Panc1 (cell line): ENCODE measurements around the gene ZNF805. TPM values are rescaled to one million over a fixed set of nuclear protein-coding genes. Genes with fewer than 3 reads are reported as not detected.

Source experiments
- ATAC-seq: fragments of 200-7000 bp; cut with Tn5 transposase; 2 replicates; pipeline ENCODE4 v1.9.1; 2020; ENCODE audit warnings: mild to moderate bottlenecking, moderate library complexity
- BruUV-seq: library from RNA; stranded (reverse); fragments of 400-500 nt; replicated peaks from 2 replicates; lab custom pipeline; 2021; lab: Mats Ljungman, UMichigan
- CTCF ChIA-PET: fragments of 300-600 bp; sonication (Branson Sonifier 250); formaldehyde crosslinking; loops from one replicate; lab custom pipeline; 2022; ENCODE audit warnings: antibody characterized with exemption; lab: Charles Lee
- POLR2A ChIA-PET: fragments of 300-600 bp; sonication (Branson Sonifier 250); formaldehyde crosslinking; loops from one replicate; lab custom pipeline; 2022; ENCODE audit warnings: antibody characterized with exemption; lab: Charles Lee
- DNase-seq: peaks from one replicate; pipeline ENCODE4 v3.0.0-alpha.2; 2010; ENCODE audit warnings: low read depth, low spot score
- H3K27ac ChIP-seq: 2 replicates; pipeline ENCODE4 v1.5.1; 2011; ENCODE audit warnings: mild to moderate bottlenecking, low read length, inconsistent platforms
- H3K27me3 ChIP-seq: fragments of 200-500 bp; sonication (Bioruptor generic); 2 replicates; pipeline ENCODE4 v1.6.0; 2014; ENCODE audit warnings: low read length, inconsistent platforms; ENCODE audit not compliant: control insufficient read depth, insufficient read depth
- H3K36me3 ChIP-seq: fragments of 200-500 bp; sonication (Bioruptor generic); 2 replicates; pipeline ENCODE4 v1.5.1; 2014; ENCODE audit warnings: inconsistent platforms, mild to moderate bottlenecking, low read length, moderate library complexity; ENCODE audit not compliant: control insufficient read depth, insufficient read depth
- H3K4me1 ChIP-seq: 2 replicates; pipeline ENCODE4 v1.5.1; 2011; ENCODE audit warnings: inconsistent platforms, mild to moderate bottlenecking, low read length, moderate library complexity; ENCODE audit not compliant: control insufficient read depth, insufficient read depth
- H3K4me3 ChIP-seq, 2 experiments: 2 replicates each; pipeline ENCODE4 v1.5.1; 2011 to 2012; ENCODE audit warnings: low read depth in 2 of 2, low read length in 2 of 2, mild to moderate bottlenecking in 2 of 2, inconsistent platforms in 1 of 2, moderate library complexity in 1 of 2
- H3K9me3 ChIP-seq: fragments of 200-500 bp; sonication (Bioruptor generic); 2 replicates; pipeline ENCODE4 v1.5.1; 2014; ENCODE audit warnings: low read depth, mild to moderate bottlenecking, inconsistent platforms, low read length, moderate library complexity; ENCODE audit not compliant: control insufficient read depth, insufficient read depth
- CTCF ChIP-seq: fragments of 450-650 bp; IDR thresholded peaks from 2 replicates; pipeline ENCODE4 v1.5.1; 2017; ENCODE audit warnings: mild to moderate bottlenecking
- POLR2AphosphoS5 ChIP-seq: IDR thresholded peaks from 2 replicates; pipeline ENCODE4 v1.6.1; 2012; ENCODE audit warnings: mild to moderate bottlenecking, low read depth, low read length, moderate library complexity
- SIN3A ChIP-seq: IDR thresholded peaks from 2 replicates; pipeline ENCODE4 v1.6.1; 2012; ENCODE audit warnings: low read depth, mild to moderate bottlenecking, low read length, moderate library complexity, borderline replicate concordance; ENCODE audit not compliant: insufficient read depth
- TCF7L2 ChIP-seq: IDR thresholded peaks from 2 replicates; pipeline ENCODE4 v1.6.1; 2011; ENCODE audit warnings: mild to moderate bottlenecking, low read depth, low read length, inconsistent platforms
- in situ Hi-C: cut with HindIII; loops from 2 replicates; pipeline ENCODE4 v1.10.0; 2016; ENCODE audit warnings: low sequenced_read_pairs, low pct_unique_long_range_greater_than_20kb
- intact Hi-C: fragments of 100-400 bp; cut with micrococcal nuclease; formaldehyde crosslinking; loops from one replicate; pipeline ENCODE4 v1.10.0; 2022; ENCODE audit not compliant: unreplicated experiment
- total RNA-seq: library from RNA; stranded (reverse); gene quantifications from one replicate; pipeline ENCODE4 v1.2.1, GENCODE V29; 2021; ENCODE audit not compliant: unreplicated experiment
- TF ChIP-seq, protein P1 (sequence below), 2 experiments: IDR thresholded peaks; 2 replicates each; pipeline ENCODE4 v1.6.1; 2011 to 2012; ENCODE audit warnings: low read depth in 2 of 2, control low read depth in 1 of 2, low read length in 1 of 2, mild to moderate bottlenecking in 1 of 2, moderate library complexity in 1 of 2; ENCODE audit not compliant: insufficient read depth in 1 of 2

The ZNF805 gene
- total RNA-seq, 1 experiment from 2014 or later: 16.8 TPM

DNA sequence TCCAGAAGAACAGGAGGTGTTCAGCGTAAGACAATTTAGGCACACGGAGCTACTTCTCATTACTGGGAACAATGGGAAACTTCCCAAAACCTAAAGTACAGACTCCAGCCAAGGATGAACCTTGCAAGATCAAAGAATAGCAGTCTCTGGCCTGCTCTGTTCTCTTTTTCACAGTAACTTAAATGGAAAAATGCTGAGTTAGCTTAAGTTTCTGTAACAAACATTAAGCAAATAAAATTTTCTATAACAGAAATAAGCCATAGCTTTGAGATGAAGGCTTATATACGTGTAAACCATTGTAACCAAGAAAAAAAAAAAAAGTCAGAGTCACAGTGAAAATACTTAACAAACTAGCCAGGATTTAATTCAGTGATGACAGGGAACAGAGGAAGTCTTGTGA lies 21.6 kb downstream of the ZNF805 start:
- CTCF ChIA-PET: interaction anchor here (0.6 to 0.8 kb wide), 2 partner anchors 18 to 157 kb away, joined by 3 to 4 read pairs; no protein-coding TSS in a partner anchor
- BruUV-seq: no TSS peak

GRCh38 chr19:57263244-57263741 lies 22.9 kb downstream of the ZNF805 start:
- TF ChIP-seq, protein P1, sequence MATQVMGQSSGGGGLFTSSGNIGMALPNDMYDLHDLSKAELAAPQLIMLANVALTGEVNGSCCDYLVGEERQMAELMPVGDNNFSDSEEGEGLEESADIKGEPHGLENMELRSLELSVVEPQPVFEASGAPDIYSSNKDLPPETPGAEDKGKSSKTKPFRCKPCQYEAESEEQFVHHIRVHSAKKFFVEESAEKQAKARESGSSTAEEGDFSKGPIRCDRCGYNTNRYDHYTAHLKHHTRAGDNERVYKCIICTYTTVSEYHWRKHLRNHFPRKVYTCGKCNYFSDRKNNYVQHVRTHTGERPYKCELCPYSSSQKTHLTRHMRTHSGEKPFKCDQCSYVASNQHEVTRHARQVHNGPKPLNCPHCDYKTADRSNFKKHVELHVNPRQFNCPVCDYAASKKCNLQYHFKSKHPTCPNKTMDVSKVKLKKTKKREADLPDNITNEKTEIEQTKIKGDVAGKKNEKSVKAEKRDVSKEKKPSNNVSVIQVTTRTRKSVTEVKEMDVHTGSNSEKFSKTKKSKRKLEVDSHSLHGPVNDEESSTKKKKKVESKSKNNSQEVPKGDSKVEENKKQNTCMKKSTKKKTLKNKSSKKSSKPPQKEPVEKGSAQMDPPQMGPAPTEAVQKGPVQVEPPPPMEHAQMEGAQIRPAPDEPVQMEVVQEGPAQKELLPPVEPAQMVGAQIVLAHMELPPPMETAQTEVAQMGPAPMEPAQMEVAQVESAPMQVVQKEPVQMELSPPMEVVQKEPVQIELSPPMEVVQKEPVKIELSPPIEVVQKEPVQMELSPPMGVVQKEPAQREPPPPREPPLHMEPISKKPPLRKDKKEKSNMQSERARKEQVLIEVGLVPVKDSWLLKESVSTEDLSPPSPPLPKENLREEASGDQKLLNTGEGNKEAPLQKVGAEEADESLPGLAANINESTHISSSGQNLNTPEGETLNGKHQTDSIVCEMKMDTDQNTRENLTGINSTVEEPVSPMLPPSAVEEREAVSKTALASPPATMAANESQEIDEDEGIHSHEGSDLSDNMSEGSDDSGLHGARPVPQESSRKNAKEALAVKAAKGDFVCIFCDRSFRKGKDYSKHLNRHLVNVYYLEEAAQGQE (IDR thresholded peaks at IDR 0.05; ENCODE audit: insufficient read depth in 1 of 2, low read depth in 2 of 2, low read length in 1 of 2): no peak
- TF ChIP-seq CTCF (no peak), SIN3A (no peak), POLR2AphosphoS5 (no peak), TCF7L2 (no peak)
- intact Hi-C loops: no loop called here
- in situ Hi-C loops: no loop called here
- H3K9me3 ChIP-seq: no peaks in the 10 kb centered on the region
- ChIA-PET CTCF (interaction anchor here (0.6 kb wide), 1 partner anchor 186 kb away, joined by 5 read pairs; no protein-coding TSS in a partner anchor), POLR2A (no interaction called here)
- no peaks in the 10 kb centered on the region for H3K36me3 ChIP-seq
- BruUV-seq: no TSS peak
- no peak for ATAC-seq
- DNase-seq: no peak
- no peaks in the 10 kb centered on the region for H3K27me3 ChIP-seq
- H3K4me3 ChIP-seq: no peak overlapping the region
- no peak overlapping the region for H3K27ac ChIP-seq
- no peaks in the 10 kb centered on the region for H3K4me1 ChIP-seq

More for the DNA sequence above, 21.6 kb downstream of the ZNF805 start:
- H3K36me3 ChIP-seq: no peaks in the 10 kb centered on the region
- in situ Hi-C loops (no loop called here), intact Hi-C loops (no loop called here)
- no peaks in the 10 kb centered on the region for H3K9me3 ChIP-seq
- no peaks in the 10 kb centered on the region for H3K4me1 ChIP-seq
- POLR2A ChIA-PET: no interaction called here
- no peak for ATAC-seq
- no peaks in the 10 kb centered on the region for H3K27me3 ChIP-seq
- no peak overlapping the region for H3K4me3 ChIP-seq
- DNase-seq: no peak
- no peak for TF ChIP-seq SIN3A
- no peak for TF ChIP-seq POLR2AphosphoS5
- TF ChIP-seq CTCF: no peak
- TF ChIP-seq, protein P1 (IDR thresholded peaks at IDR 0.05; ENCODE audit: insufficient read depth in 1 of 2, low read depth in 2 of 2, low read length in 1 of 2): no peak
- TF ChIP-seq TCF7L2: no peak
- H3K27ac ChIP-seq: no peak overlapping the region
